HL-60/S4 treated with phorbol 12-myristate 13-acetate at 8.2 ng/mL for 4 days and 3 days (cell line): Measurements from ENCODE around the gene C10orf105.

Source experiments
- in situ Hi-C: fragments of 300-500 bp; cut with MboI; formaldehyde crosslinking; loops from 2 replicates; pipeline ENCODE4 v1.15.0; 2022; ENCODE audit warnings: low sequenced_read_pairs

The C10orf105 gene

GRCh38 chr10:71737834-71738197 lies 18.2 kb upstream of the C10orf105 start:
- in situ Hi-C loops, result no loop called here

GRCh38 chr10:71737001-71737833 lies 17.6 kb upstream of the C10orf105 start:
- in situ Hi-C loops, result no loop called here

GRCh38 chr10:71736570-71736952 lies 17.0 kb upstream of the C10orf105 start:
- in situ Hi-C loops, result no loop called here

GRCh38 chr10:71735709-71736569 lies 16.4 kb upstream of the C10orf105 start:
- in situ Hi-C loops, result no loop called here

GRCh38 chr10:71734797-71735196 lies 15.2 kb upstream of the C10orf105 start:
- in situ Hi-C loops, result no loop called here

- in situ Hi-C loops, result no loop called here
These were observed 12.2 kb upstream of the C10orf105 start for GRCh38 chr10:71731791-71732190.

- in situ Hi-C loops, result no loop called here
These were observed 9.6 kb upstream of the C10orf105 start for GRCh38 chr10:71729161-71729636.

GRCh38 chr10:71727738-71728737 lies 8.5 kb upstream of the C10orf105 start:
- in situ Hi-C loops, result no loop called here

GRCh38 chr10:71727105-71727737 lies 7.6 kb upstream of the C10orf105 start:
- in situ Hi-C loops, result no loop called here

- in situ Hi-C loops, result no loop called here
These were observed 7.1 kb upstream of the C10orf105 start for GRCh38 chr10:71726580-71727104.

- in situ Hi-C loops, result no loop called here
These were observed 6.5 kb upstream of the C10orf105 start for GRCh38 chr10:71725998-71726579.

- in situ Hi-C loops, result no loop called here
These were observed 5.7 kb upstream of the C10orf105 start for GRCh38 chr10:71725249-71725648.

GRCh38 chr10:71724539-71724938 lies 5.0 kb upstream of the C10orf105 start:
- in situ Hi-C loops, result no loop called here

GRCh38 chr10:71723311-71723710 lies 3.7 kb upstream of the C10orf105 start:
- in situ Hi-C loops, result no loop called here

GRCh38 chr10:71722849-71723248 lies 3.3 kb upstream of the C10orf105 start:
- in situ Hi-C loops, result no loop called here

GRCh38 chr10:71721313-71721712 lies 1.7 kb upstream of the C10orf105 start:
- in situ Hi-C loops, result no loop called here

GRCh38 chr10:71720288-71720687 lies 710 bp upstream of the C10orf105 start:
- in situ Hi-C loops, result no loop called here

GRCh38 chr10:71719042-71719441 lies 536 bp downstream of the C10orf105 start:
- in situ Hi-C loops, result no loop called here

- in situ Hi-C loops, result no loop called here
These were observed 1.3 kb downstream of the C10orf105 start for GRCh38 chr10:71718165-71718698.
